Endothelial cell of umbilical vein (primary cell): ENCODE results near the gene FNDC1.

Source experiments
- EZH2 ChIP-seq: IDR thresholded peaks from 2 replicates; pipeline ENCODE4 v1.6.1; 2012; ENCODE audit warnings: borderline replicate concordance, low read depth, mild to moderate bottlenecking, moderate library complexity, low read length, inconsistent platforms; ENCODE audit not compliant: severe bottlenecking
- FOS ChIP-seq: IDR thresholded peaks from 2 replicates; pipeline ENCODE4 v1.6.1; 2011; ENCODE audit warnings: mild to moderate bottlenecking, low read length, moderate library complexity, borderline replicate concordance; ENCODE audit not compliant: insufficient read depth
- GATA2 ChIP-seq: IDR thresholded peaks from 2 replicates; pipeline ENCODE4 v1.7.0; 2011; ENCODE audit warnings: low read depth, mild to moderate bottlenecking, moderate library complexity, mixed read lengths, low read length; ENCODE audit not compliant: insufficient read length, insufficient read depth
- JUN ChIP-seq: IDR thresholded peaks from 2 replicates; pipeline ENCODE4 v1.6.1; 2011; ENCODE audit warnings: borderline replicate concordance, low read depth; ENCODE audit not compliant: insufficient read length, insufficient read depth
- MAX ChIP-seq: IDR thresholded peaks from 2 replicates; pipeline ENCODE4 v1.6.1; 2011; ENCODE audit not compliant: insufficient read depth, insufficient read length
- MYC ChIP-seq: IDR thresholded peaks from one replicate; pipeline ENCODE4 v1.6.1; 2011; ENCODE audit warnings: mild to moderate bottlenecking, low read depth, low read length
- POLR2A ChIP-seq: IDR thresholded peaks from 2 replicates; pipeline ENCODE4 v1.6.1; 2012; ENCODE audit warnings: low read depth, mild to moderate bottlenecking, control low read depth, low read length
- POLR2AphosphoS5 ChIP-seq: IDR thresholded peaks from 2 replicates; pipeline ENCODE4 v1.6.1; 2012; ENCODE audit warnings: low read depth, mild to moderate bottlenecking, control low read depth, low read length, moderate library complexity; ENCODE audit not compliant: insufficient read depth
- TF ChIP-seq, protein P1 (sequence below), 2 donors: IDR thresholded peaks; 1 replicate in 1 of 2; 2 replicates in 1 of 2; pipeline ENCODE4 v1.5.1; 2011; ENCODE audit warnings: low read length in 2 of 2, mild to moderate bottlenecking in 2 of 2, moderate library complexity in 2 of 2, control low read depth in 1 of 2, inconsistent platforms in 1 of 2, low read depth in 1 of 2; ENCODE audit not compliant: insufficient read depth in 1 of 2; ENCODE audit errors: extremely low read depth in 1 of 2

DNA sequence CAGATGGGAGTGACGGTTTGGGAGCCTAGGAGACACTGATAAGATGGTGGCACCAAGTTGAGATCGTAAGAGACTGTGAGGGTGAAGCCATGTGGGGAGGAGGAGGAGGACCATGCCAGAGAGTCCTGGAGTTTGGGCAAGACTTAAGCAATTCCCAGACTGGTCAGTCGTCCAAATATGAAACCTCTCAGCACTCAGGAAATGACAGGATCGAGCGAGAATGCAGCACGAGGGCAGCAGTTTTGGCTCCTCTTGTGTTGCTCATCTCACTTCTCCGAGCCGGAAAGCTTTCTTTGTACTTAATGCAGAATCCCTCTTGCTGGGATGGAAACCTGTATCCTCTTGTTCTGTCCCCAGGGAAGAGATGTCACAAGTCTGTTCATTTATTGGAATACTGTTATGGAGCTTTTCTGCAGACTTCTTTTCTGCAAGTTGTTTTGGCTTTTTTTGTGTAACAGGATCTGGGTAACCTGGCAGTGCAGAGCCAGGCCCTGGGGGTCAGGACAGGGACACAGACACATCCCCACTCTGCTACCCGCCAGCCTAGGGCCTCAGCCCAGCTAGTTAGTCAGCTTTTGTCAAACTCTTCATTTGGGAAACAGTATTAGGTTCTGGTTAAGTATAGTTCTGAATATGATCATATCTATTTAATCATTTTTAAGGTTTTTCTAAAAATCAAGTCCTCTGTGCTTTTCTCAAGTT is 34.3 kb downstream of the FNDC1 start:
- TF ChIP-seq, protein P1, sequence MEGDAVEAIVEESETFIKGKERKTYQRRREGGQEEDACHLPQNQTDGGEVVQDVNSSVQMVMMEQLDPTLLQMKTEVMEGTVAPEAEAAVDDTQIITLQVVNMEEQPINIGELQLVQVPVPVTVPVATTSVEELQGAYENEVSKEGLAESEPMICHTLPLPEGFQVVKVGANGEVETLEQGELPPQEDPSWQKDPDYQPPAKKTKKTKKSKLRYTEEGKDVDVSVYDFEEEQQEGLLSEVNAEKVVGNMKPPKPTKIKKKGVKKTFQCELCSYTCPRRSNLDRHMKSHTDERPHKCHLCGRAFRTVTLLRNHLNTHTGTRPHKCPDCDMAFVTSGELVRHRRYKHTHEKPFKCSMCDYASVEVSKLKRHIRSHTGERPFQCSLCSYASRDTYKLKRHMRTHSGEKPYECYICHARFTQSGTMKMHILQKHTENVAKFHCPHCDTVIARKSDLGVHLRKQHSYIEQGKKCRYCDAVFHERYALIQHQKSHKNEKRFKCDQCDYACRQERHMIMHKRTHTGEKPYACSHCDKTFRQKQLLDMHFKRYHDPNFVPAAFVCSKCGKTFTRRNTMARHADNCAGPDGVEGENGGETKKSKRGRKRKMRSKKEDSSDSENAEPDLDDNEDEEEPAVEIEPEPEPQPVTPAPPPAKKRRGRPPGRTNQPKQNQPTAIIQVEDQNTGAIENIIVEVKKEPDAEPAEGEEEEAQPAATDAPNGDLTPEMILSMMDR (IDR thresholded peaks at IDR 0.05; ENCODE audit: extremely low read depth in 1 of 2, insufficient read depth in 1 of 2, low read depth in 1 of 2, low read length in 2 of 2) = no peak
- no peak for TF ChIP-seq POLR2AphosphoS5
- TF ChIP-seq MAX = no peak
- no peak for TF ChIP-seq POLR2A
- TF ChIP-seq EZH2 = no peak
- no peak for TF ChIP-seq MYC
- no peak for TF ChIP-seq JUN
- no peak for TF ChIP-seq GATA2
- no peak for TF ChIP-seq FOS
